ENCODE measurements around the gene SCN1A.
"Not testable (repeated sequence)": the region's sequence is repeated elsewhere in the genome, so short reads cannot be mapped to it uniquely, and the experiment has no call there.

SCN1A gene

DNA sequence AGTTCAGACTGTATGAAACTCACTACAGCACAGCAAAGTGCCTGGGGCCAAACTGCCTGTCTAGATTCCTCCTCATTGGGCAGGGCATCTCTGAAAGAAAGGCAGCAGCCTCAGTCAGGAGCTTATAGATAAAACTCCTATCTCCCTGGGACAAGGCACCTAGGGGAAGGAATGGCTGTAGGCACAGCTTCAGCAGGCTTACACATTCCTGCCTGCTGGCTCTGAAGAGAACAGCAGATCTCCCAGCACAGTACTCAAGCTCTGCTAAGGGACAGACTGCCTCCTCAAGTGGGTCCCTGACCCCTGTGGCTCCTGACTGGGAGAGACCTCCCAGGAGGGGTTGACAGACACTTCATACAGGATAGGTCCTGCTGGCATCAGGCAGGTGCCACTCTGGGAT lies 155.7 kb downstream of the SCN1A start:
- DNase-seq (ENCODE audit: low read depth in 2 of 2): not testable (repeated sequence)

DNA sequence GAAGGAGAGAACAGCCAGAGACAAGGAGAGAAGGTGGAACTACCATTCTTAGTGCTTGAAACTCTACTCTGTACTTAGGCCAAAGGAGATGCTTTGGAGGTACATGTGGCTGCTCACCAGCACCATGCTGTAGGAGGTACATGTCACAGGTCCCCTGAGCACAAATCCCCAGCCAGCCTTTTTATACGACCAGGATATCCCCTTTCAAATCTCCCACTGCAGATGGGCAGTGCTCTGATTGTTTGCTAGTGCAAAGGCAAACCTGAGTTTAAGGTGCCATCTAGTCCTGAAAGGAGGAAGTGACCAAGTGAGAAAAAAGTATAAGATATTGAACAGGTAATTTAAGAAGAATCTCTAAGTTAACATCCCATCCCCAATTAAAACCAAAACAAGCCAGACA lies 157.2 kb downstream of the SCN1A start:
- no peak for DNase-seq (ENCODE audit: low read depth in 2 of 2)

DNA sequence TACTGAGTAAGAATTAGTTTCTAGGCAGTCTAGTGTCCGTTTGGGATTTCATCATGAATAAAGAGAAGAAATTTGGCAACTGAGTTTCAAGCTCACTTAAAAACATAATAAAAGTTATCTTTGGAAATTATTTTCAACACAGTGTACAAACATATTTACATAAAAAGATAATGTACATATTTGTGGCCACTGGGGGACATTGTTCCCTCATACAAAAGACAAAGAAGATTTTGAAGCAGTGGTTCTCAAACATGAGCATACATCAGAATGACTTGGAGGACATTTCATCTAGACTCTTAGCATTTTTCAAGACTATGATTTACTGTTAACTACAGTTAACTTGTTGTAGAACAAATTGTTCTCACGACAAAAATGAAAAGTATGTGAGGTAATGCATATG lies 158.6 kb downstream of the SCN1A start:
- no peak for DNase-seq (ENCODE audit: low read depth in 2 of 2)

DNA sequence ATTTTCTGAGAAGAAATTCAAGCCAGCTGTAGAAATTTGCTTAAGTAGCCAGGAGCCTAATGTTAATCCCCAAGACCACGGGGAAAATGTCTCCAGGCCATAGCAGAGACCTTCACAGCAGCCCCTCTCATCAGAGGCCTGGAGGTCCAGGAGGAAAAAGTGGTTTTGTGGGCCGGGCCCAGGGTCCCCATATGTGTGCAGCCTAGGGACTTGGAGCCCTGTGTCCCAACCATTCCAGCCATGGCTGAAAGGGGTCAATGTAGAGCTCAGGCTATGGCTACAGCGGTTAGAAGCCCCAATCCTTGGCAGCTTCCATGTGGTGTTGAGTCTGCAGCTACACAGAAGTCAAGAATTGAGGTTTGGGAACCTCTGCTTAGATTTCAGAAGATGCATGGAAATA lies 160.1 kb downstream of the SCN1A start:
- DNase-seq (ENCODE audit: low read depth in 2 of 2): no peak

DNA sequence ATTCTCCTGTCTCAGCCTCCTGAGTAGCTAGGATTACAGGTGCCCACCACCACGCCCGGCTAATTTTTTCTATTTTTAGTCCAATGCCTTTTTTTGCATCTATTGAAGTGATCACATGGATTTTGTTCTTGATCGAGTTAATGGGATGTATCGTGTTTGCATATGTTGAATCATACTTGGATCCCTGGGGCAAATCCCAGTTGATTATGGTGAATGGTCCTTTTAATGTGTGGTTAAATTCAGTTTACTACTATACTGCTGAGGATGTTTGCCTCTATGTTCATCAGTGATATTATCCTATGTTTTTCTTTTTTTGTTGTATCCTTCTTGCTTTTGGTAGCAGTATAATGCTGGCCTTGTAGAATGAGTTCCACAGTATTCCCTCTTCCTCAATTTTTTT lies 166.0 kb downstream of the SCN1A start:
- no peak for DNase-seq (ENCODE audit: low read depth in 2 of 2)

- DNase-seq (ENCODE audit: low read depth in 2 of 2): no peak
These were observed 168.4 kb downstream of the SCN1A start for GRCh38 chr2:165959371-165959770.

- no peak for DNase-seq (ENCODE audit: low read depth in 2 of 2)
These were observed 169.4 kb downstream of the SCN1A start for GRCh38 chr2:165958313-165958960.

- no peak for DNase-seq (ENCODE audit: low read depth in 2 of 2)
These were observed 170.7 kb downstream of the SCN1A start for GRCh38 chr2:165957030-165957675.

DNA sequence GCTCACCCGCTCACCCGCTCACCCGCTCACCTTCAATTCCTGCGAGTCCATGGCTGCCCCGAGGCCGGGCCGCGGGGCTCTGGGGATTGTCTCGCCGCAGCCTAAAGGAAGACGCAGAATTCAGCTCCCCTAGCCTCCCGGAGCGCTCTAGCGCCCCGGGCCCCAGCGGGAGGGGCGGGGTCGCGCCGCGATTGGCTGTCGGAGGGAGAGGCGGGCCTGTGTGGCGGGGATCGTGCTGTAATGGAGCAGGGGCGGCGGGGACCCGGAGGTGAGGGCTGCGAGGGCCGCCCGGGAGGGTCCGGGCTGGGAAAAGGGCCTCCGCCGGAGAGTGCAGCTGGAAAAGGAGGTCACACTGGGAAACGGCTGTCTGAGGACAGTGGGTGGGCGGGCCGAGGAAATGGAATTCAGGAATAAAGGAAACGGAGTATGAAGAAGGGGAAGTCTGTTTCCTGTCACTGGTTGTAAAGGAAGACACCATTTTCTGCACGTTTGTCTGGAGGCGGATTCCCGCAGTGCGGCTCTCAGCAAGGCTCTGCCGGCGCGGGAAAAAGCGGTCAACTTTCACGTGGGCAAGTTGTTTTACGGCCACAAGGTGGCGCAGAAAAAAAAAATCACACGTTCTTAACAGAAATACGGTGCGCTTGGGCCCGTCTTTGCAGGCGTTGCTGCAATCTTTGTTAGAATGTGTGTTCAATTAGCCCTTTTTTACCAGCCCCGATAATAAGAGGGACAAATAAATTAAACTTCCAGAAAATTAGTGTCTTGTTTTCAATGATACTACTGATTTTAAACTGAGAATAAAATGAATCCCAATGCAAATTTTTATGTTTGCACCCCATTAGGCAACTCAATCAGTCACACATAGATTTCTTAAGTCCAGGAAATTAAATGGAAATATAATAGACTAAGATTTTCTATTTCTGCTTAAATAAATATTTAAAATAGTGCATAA lies 173.9 kb downstream of the SCN1A start, which contains the start of gene TTC21B:
TTC21B (minus strand) TSS at position 122 of the 952 bp plus-strand sequence; CDS start at position 51, 71 bp downstream.
- peak; percentile 78 to 91 for DNase-seq (ENCODE audit: low read depth in 2 of 2)

DNA sequence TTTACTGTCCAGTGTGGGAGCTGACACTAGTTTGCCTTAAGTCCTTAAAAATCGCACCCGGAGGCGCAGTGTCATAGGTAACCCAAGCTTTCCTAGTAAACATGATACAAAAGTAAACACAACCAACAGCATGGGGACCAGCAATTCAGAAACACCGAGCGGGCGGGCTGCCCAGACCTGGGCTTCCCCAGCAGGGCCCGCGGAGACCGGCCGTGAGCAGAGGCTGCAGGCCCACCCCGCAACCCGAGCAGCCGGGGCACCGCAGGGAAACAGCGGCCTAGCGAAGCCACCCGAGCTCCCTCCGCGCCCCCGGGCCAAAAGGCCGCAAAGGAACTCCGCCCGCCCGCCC lies 174.5 kb downstream of the SCN1A start:
- no peak for DNase-seq (ENCODE audit: low read depth in 2 of 2)

GRCh38 chr2:165952741-165953211 lies 175.0 kb downstream of the SCN1A start:
- no peak for DNase-seq (ENCODE audit: low read depth in 2 of 2)

- DNase-seq (ENCODE audit: low read depth in 2 of 2): no peak
These were observed 175.7 kb downstream of the SCN1A start for GRCh38 chr2:165952085-165952484.

GRCh38 chr2:165950438-165950837 lies 177.4 kb downstream of the SCN1A start:
- no peak for DNase-seq (ENCODE audit: low read depth in 2 of 2)

DNA sequence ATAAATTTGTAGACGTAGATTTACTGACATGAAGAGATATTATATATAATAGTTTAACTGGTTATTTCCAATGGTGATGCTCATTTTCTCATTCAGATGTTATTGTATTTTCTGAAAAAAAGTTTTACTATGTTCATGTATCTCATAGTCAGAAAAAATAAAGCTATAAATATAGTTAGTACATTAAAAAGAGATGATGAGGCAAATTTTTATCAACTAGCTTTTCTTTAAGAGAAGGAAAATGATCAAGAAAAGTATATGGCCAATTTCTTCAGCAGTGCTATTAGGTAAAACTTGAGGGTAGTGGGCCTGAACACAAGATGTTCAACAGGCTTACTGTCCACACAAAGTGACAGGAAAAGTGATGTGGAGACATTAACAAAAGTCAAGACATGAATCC lies 186.0 kb downstream of the SCN1A start:
- no peak for DNase-seq (ENCODE audit: low read depth in 2 of 2)

GRCh38 chr2:165938237-165938636 lies 189.6 kb downstream of the SCN1A start:
- DNase-seq (ENCODE audit: low read depth in 2 of 2): no peak

Data from stimulated activated CD4-positive, alpha-beta T cell treated with anti-CD3 and anti-CD28 coated beads, Interleukin-1b, Interleukin-23, amount 100 ng/mL, for 1 hour (primary cell).